Measurements from ENCODE around the gene LYPD6.

Gene LYPD6

DNA sequence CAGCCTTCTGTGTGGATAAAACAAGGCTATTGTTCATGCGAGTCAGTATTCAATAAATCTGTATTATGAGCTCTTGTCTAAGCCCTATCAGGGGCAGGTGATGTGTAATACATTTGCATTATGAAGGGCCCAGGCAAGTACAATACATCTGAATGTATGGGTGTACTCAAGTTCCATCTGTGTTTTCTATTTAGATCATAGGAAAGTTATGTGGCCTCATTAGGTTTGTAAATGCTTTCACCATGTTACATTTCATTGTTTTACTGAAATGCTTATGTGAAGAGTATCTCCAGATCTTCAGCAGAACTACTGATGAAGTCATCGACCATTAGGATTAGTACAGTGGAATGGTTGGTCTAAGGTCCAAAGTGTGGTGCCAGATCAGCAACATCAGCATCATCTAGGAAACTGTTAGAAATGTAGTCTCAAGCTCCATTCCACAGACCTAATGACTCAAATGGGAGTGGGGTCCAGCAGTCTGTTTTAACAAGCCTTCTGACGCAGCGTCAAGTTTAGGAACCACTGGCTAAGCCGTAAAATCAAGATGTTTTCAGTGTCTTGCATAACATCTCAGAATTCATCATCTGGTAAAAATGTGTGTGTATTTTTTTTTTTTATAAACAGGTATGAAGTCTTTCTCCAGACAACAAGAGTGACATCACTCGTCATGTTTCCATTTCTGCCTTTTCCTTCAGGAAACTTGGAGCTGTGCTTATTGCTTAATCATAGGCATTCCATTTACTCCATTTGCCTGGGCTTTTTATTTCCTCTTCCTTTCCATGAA is 80.5 kb downstream of the LYPD6 start:
- DNase-seq, result no peak

DNA sequence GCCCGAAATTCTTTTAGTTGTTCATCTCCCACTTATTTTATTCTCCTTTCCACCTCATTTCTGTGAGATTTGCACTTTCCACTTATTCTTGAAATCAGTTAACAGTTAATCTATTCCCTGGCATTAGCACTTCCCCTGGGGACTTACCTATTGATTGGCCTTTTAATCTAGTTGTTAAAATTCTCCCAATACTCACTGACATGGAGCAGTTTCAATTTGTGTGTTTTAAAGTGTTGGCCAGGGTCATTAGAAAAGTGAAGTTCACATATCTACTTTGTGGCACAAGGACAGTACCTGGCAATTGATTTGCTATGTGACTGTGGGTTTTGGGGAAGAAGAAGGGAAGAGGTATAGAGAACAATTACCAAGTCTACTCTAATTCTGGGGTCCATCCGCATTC is 83.1 kb downstream of the LYPD6 start:
- no peak for DNase-seq

DNA sequence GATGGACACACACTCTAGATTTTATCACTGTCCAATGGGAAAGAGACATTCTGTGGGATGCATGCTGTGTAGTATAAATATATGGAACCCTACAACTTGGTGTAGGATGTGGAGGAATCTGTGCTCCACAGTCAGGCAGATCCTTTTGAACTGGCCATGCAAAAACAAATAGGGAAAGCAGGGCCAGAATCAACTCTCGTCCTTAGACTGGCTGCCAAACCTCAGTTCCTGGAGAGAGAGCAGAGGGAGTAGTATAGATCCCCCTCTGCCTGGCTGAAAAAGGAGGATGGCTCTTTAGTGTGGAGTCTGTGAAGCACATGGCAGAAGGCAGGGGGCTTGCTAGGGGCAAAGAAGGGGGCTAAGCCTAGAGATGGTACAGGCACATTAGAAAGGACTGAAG is 84.7 kb downstream of the LYPD6 start:
- no peak for DNase-seq

DNA sequence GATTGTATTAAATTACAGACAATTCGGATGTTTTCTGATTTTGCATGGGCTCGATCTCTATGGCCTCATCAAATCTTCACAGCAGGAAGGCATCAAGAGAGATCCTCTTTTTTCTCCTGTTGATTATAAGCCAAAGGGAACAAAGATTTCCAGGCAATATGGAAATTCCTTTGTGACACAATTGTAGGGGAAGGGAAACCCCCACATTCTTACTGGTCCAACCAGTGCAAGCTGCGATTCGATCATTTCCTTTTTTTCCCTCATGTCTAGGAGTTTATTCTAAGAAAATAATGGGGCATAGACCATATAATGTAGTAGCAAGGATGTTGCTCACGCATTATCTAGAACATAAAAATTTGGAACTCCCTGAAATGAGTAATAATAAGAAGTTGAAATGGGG is 87.7 kb downstream of the LYPD6 start:
- no peak for DNase-seq

DNA sequence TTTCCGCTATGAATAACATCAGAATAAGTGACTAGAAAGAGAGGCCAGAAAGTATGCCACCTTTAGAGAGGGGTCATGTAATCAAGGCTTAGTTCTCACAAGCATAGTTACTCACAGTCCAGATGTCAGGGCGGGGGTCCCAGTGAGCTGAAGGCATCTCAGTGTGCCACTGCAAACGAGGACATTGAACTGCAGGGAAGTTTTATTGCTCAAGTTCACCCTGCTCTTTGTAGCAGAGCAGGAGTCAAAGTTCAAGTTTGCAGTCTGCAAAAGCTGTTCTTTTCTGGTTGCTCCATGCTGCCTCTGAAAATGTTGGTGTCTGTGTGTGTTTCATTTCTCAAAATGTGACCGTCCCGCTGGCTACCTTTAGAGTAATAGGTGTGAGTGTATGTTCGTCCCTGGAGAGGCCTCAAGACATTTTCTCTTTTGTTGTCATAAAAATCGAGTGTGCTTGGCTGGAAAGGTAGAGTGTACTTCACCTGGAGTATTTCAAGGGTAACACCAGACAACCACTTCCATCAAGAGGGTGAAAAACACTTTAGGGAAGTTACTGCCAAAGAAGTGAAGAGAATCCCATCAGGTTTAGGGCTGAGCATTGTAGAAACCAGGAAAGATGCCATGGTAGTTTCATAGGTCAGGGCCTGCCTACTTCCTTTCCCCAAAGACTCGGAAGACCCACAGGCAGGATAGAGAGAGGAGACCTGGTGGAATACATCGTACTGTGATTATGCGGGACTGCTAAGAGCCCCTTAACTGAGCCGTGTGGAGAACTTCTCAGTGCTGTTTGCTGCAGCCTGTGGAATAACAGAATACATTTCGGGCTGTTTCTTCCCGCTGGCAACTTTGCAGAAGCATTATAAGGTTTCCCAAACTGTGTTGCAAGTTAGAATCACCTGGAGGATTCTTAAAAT is 89.9 kb downstream of the LYPD6 start:
- no peak for DNase-seq

DNA sequence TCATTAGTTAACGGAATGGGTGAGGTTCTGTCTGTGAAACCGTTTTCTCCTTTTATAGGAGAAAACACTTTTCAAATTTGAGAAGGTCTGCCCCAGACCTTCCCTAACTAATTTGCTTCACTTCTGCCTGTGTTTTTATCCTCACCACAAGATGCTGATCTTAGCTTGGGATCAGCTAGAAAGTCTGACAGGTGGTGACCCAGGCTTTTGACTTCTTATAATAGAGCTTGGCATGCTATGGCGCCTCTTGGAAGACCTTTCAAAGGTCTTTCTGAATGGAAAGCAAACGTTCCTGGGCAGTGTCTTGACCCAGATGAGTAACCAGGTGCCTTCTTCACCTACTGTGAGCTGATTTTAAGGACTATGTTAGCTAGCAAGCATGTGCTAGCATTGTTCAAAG is 91.4 kb downstream of the LYPD6 start:
- no peak for DNase-seq

DNA sequence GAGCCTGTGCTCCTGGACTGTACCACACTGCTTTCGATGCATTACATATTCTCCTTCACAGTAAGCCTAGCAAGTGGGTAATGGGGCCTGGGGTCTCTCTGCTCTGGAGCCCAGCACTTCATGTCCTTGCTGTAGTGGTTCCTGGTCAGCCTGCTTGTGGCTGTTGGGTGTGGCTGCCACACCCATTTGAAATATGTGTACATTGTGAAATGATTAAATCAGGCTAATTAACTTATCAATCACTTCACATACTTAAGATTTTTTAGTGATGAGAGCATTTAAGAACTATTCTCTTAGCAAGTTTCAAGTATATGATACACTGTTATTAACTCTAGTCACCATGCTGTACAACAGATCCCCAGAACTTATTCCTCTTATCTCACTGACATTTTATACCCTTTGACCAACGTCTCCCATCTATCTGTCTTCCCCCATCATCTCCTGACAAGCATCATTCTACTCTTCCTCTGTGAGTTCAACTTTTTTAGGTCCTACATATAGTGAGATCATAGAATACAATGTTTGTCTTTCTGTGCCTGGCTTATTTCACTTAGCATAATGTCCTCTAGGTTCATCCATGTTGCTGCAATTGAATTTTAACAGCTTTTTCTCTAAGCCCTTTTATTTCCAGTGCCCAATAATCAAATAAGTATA is 92.1 kb downstream of the LYPD6 start:
- no peak for DNase-seq

DNA sequence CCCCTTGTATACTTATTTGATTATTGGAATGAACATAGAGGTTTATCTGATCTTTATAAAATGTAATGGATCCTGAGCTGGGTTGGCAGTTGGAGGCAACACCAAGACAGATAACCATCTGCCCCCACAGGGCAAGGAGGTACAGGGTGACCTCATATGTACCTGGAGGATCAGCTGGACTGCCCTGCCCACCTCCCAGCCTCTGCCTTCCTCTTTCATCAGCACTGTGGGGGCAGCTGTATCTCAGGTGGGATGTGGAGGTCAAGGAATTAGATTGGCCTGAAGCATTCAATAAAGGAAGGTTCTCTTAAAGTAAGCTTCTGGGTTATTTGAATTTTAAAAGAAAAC is 92.6 kb downstream of the LYPD6 start:
- DNase-seq, result no peak

DNA sequence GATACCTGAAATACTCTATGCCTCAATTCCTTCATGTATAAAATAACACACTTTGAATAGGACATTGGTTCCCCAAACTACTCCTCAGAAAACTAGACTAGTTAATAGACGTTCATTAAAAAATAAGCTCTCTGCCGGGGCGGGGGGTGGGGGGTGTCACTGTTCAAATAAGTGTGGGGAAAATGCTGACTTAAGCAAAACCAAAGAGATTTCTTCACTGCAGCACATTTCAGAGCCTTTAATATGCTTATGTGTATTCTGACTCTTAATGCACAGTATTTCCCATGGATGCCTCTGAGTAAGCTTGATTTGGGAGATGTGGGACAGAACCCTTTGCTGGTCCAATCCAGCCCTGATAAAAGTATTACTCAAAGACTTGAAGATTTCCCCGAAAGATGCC is 93.2 kb downstream of the LYPD6 start:
- DNase-seq, result no peak

DNA sequence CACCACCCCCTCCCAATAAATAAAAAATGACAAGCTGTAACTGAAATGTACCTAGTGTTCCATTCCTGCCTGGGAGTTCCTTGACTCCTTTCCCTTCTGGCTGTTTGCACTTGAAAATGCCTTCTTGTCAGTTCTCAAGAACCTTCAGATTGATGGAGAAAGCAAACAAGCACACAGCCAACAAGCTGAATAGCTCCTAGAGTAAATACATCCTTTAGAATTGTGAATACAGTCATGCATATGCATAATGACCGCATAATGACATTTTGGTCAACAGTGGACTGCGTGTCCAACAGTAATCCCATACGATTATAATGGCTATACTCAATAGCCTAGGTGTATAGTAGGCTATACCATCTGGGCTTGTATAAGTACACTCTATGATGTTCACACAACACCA is 97.0 kb downstream of the LYPD6 start:
- no peak for DNase-seq

DNA sequence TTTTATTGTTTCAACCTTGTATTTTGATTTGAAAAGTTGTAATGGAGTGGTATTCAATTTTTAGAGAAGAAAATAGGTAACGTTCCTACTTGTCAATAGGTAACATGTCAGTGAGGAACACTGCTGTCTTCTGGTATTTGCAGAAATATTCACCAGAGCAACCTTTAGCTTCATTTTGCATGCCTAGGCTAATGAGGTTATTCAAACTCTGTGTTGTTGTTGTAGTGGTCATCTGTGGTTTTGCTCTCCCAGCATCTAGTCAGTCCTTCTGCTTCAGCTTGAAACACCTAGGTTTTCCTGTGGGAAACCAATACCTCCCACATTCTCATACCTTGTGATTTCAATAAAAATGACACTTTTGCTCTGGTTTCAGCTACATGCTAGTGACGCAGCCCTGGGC is 98.4 kb downstream of the LYPD6 start:
- no peak for DNase-seq

DNA sequence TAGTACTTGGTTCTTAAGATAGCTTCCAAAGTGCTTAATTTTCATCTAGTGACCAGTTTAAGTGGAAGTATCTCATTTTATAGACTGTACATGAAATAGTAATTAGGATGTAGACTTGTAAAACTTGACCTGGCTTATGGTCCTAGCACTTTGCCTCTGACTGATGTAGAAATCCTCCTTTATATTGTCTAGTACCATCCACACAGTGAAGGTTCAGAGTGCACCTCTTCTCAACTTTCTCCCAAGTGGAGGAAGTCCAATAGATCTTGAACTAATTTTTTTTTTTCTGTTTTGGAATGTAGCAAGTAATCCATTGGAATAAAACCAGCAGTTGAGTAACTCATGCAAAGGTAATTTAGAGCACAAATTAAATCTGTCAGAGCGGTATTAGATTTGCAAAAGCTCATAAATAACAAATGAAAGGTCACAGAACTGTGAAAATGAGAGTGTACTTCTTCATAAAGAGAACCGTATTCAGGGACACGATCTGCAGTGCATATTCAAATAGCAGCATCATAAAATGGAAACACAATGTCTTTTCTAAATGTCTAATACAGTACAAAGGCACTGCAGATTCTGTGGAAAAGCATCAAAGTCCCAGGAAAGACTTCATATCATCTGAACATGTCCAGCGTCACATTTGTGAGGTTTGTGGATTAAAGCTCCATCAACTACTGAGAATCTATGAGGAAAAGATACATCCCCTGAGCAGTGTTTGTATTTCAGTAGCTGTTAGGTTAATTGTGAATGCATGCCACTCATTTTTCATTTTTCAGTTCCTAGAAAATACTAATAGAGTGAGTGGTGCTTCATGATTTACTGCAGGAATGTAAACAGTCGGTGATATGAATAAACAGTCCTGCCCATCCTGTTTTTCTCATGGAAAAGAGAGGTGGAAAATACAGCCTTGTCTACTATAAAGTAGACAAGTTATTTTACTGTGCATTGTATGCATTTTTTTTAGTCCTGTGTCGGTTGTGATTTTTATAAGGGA is 100.7 kb downstream of the LYPD6 start:
- no peak for DNase-seq

DNA sequence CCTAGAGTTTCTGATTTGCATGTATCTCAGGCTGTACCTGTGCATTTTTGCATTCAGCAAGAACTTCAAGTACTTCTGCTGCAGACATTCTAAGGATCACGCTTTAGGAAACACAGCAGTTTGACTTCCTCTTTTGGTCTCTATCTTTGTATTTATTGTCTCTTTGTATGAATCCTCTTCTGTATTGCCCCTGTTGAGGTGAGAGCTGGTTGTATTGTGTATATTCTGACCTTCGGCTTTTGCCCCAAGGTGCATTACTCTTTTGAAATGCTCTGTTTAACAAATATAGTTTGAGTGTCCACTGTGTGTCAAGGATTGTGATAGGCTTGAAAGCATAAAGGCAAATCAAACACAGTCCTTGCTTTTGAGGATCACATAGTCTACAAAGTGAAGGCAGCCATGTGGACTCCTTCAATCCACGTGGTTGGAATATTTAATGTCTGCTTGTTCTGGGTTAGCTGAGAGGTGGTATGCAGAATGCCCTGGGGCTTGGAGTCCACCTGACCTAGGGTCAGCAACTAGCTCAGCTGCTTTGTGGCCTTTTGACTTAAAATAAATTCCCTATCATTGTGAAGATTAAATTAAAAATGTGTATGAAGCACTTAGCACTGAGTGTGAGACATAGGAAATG is 108.1 kb downstream of the LYPD6 start:
- DNase-seq, result no peak

DNA sequence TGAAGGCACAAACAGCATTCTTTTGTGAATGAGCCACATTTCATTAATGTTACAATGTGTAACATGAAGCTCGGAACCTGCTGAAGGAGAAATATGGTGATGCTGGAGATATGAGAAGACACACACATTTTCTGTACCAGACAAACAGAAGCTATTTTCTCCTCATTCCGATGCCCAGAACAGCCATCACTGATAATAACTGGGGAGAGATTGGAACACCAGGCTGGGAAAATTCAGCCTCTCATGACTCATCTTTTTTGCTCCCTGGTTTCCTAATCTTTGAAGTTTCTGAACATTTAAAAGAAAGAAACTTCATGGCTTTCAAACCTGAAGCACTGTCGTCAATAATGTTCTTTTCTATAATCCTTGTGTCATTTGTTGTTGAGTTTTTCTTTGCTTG is 110.9 kb downstream of the LYPD6 start:
- DNase-seq, result no peak

DNA sequence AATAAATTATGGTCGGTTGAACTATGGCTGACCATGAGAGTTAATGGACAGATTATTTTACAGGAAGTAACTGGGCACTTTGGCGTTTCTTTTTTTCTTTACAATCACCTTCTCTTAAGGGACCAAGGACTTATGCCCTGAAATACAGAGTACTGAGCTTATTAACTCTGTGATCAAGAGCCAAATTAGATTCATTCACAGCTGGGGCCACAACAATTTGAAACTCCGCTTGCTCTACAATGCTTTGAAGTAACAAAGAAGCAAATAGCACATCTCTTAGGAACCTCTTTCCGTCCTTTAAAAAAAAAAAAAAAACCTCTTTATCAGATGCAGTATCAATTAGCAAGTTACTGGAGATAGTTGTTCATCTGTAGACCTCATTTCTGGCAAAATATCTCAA is 112.0 kb downstream of the LYPD6 start:
- no peak for DNase-seq

DNA sequence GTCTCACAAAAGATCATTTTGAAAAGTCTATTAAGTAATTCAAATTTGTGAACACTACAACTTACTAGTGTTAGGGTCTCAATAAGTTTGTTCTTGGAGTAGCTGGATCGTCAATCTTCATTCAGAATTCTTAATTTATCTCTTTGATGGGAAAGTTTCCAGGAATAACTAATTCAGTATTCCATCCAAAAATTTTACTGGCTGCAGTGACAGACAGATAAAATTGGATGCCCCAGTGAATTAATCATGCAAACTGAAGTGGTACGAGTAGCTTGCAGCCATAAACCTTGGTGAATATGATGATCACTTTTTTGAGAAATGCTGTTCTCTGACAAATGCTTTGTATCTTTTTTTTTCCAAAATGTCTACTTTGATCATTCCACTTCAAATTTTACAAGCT is 112.8 kb downstream of the LYPD6 start:
- DNase-seq, result no peak

DNA sequence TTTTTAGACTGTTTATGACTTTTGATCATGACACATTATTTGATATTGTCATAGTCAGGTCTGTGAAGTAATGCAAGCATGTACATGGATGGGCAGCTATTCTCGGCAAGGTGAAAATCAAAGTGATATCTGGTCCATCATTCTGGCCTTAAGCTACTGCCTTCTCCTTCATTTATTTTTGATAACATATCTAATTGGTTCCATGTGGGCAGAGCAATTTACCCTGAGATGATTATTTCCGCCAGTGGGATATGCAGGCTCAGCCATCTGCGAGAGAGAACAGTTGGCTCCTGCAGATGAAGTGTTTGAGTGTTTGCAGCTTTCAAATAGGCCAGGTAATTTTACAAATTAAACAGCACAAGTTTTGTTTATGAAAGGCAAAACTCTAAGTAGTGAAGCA is 116.4 kb downstream of the LYPD6 start:
- no peak for DNase-seq

DNA sequence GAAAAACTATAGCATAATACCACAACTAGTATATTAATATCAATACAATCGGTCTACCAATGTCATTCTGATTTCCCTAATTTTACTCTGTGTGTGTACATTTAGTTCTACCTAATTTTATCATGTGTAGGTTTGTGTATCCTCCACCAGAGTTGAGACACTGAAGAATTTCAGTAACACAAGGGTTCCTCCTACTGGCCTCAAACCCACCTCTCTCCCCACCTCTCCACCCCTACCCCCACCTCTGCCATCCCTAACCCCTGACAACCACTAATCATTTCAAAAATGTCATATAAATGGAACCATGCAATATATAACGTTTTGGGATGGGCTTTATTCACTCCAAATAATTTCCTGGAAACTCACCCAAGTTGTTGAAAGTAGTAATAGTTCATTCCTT is 117.9 kb downstream of the LYPD6 start:
- no peak for DNase-seq

DNA sequence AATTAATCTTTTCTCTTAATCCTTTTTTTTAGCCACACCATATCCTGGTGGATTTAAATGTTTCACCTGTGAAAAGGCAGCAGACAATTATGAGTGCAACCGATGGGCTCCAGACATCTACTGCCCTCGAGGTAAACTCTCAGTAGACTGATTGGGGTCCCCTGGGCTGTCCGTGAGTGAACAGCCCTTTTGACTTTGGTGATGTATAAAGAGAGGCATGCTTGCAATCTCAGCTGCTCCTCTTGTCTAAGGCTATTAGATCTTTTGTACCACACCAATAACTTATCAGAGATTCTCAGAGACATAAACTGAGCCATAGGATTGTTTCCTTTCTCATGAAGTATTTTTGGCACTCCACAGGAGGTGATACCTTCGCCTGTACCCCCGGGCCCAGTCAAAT is 118.6 kb downstream of the LYPD6 start:
- DNase-seq, result no peak

DNA sequence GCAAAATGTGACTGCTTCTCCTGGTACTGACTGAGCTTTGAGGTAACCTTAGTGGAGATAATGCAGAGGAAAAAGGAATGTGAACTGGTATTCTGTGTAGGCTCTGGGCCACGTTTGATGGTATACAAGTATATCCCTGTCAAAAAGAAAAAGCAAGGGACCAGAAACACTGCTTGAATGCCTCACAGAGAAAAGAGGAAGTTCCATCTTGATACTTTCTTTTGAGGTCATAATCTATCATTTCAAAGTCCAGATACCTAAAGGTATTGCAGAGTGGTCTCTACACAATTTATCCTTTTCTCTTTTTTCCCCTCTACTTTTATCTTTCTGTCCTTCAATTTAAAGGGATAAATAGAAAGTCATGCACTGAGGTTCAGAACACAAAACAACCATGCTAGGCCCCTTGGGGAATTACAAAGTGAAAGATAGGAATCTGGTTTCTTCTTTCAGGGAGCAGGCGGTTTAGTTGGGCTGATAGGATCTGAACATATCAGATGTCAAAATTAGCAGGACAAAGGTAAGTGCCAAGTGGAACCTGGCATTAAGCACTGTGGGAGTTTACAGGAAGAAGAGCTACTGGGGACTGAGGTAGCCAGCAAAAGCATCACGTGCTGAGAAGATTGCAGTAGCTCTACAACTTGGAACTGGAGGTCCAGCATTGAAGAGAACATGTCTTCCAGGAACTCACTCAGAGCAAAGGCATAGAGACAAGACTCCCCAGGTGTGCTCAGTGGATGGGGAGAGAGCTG is 121.2 kb downstream of the LYPD6 start:
- DNase-seq, result no peak

DNA sequence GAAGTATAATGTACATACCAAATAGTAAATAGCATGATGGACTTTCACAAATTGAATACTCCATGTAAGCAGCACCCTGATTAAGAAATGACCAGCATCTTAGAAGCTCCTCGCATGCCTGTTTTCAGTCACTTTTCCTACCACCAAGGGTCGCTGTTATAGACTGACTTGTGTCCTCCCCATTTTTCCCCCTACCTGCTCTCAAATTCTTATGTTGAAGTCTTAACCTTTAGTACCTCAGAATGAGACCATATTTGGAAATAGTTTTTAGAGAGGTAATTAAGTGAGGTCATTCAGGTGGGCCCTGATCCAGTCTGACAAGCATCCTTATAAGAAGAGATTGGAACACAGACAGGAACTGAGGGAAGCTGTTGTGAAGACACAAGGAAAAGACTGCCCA is 125.9 kb downstream of the LYPD6 start:
- no peak for DNase-seq

Measured in CD4-positive, alpha-beta T cell treated with Interleukin-6 for 4 hours (primary cell).